Mammary epithelial cell (primary cell): Measurements from ENCODE around the gene PDZD8.

Experiments
- CTCF ChIP-seq, 2 donors: IDR thresholded peaks in 1 of 2; conservative IDR thresholded peaks in 1 of 2; 2 replicates each; pipeline ENCODE4 v1.5.1; 2011 to 2012; ENCODE audit warnings: inconsistent platforms in 2 of 2, low read length in 2 of 2, mild to moderate bottlenecking in 2 of 2, control low read depth in 1 of 2, low read depth in 1 of 2; ENCODE audit not compliant: insufficient read depth in 1 of 2; ENCODE audit errors: extremely low read depth in 1 of 2
- EZH2 ChIP-seq: IDR thresholded peaks from 2 replicates; pipeline ENCODE4 v1.6.1; 2012; ENCODE audit warnings: low read length, inconsistent platforms, borderline replicate concordance

- TF ChIP-seq CTCF (conservative IDR thresholded peaks at IDR 0.05 in 1 of 2, IDR thresholded peaks at IDR 0.05 in 1 of 2; ENCODE audit: extremely low read depth in 1 of 2, insufficient read depth in 1 of 2, low read depth in 1 of 2, low read length in 2 of 2) (no peak), EZH2 (no peak)
Observed at GRCh38 chr10:117313641-117314040, 61.6 kb downstream of the PDZD8 start.
